Fibroblast of mammary gland (primary cell): ENCODE data around the gene GADD45A.
"Not testable (repeated sequence)": the region's sequence is repeated elsewhere in the genome, so short reads cannot be mapped to it uniquely, and the experiment has no call there.

ENCODE experiments used
- DNase-seq: peaks from one replicate; pipeline ENCODE4 v3.0.0-alpha.2; 2010; ENCODE audit warnings: low read depth
- H3K4me3 ChIP-seq: 2 replicates; pipeline ENCODE4 v1.5.1; 2011; ENCODE audit warnings: low read depth, mild to moderate bottlenecking, low read length, moderate library complexity; ENCODE audit not compliant: control insufficient read depth
- CTCF ChIP-seq: conservative IDR thresholded peaks from 2 replicates; pipeline ENCODE4 v1.5.1; 2011; ENCODE audit warnings: low read depth, low read length, inconsistent platforms; ENCODE audit not compliant: control insufficient read depth, insufficient read depth

Gene GADD45A

GRCh38 chr1:67652800-67653199 is 32.2 kb upstream of the GADD45A start:
- peak; percentile 94 for DNase-seq
- no peak overlapping the region for H3K4me3 ChIP-seq
- TF ChIP-seq CTCF, result no peak

- DNase-seq, result no peak
- no peak for TF ChIP-seq CTCF
- no peak overlapping the region for H3K4me3 ChIP-seq
Measured at GRCh38 chr1:67653304-67653703, 31.7 kb upstream of the GADD45A start.

- TF ChIP-seq CTCF, result no peak
- DNase-seq, result no peak
- no peak overlapping the region for H3K4me3 ChIP-seq
Measured at GRCh38 chr1:67655581-67655980, 29.4 kb upstream of the GADD45A start.

GRCh38 chr1:67657152-67657551 is 27.8 kb upstream of the GADD45A start:
- DNase-seq, result not testable (repeated sequence)

GRCh38 chr1:67659229-67659628 is 25.8 kb upstream of the GADD45A start:
- no peak overlapping the region for H3K4me3 ChIP-seq
- DNase-seq, result no peak
- no peak for TF ChIP-seq CTCF

More at GRCh38 chr1:67657152-67657551, 27.8 kb upstream of the GADD45A start:
- not testable (repeated sequence) for H3K4me3 ChIP-seq

DNA sequence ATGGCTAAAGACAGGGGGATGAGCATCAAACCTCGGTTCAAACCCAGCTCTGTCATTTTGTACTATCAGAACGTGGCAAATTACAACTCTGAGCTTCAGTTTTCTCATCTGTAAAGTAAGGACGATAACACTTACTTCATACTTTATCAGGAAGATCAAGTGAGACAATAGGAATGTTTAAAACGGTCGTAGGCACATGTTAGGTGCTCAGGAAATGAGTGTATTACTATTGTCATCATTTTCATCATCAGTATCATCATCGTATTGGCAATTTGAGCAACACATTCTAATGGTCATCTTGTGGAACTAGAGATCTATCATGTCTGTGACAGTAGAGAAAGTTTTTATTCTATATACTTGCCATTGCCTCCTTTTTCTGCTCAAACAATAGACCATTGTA is 22.1 kb upstream of the GADD45A start:
- H3K4me3 ChIP-seq, result no peak overlapping the region
- no peak for DNase-seq
- TF ChIP-seq CTCF, result no peak

DNA sequence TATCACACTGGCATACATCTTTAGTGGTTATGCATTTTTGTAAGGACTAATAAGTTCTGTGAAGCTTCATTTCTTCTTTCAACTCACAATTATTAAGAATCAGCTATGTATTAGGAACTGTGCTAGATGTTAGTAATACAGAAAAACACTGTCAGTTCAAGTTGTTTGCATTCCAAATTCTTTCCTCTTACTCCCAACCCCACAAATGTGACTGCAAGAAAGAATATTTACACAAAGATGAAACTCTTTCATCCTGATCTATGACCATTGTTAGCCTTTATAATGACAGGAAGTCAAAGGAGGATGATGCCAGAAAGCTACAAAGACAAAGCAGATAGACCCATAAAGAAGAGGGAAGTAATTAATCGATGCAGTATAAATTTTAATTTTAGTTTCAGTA is 21.0 kb upstream of the GADD45A start:
- no peak for TF ChIP-seq CTCF
- DNase-seq, result no peak
- H3K4me3 ChIP-seq, result no peak overlapping the region

DNA sequence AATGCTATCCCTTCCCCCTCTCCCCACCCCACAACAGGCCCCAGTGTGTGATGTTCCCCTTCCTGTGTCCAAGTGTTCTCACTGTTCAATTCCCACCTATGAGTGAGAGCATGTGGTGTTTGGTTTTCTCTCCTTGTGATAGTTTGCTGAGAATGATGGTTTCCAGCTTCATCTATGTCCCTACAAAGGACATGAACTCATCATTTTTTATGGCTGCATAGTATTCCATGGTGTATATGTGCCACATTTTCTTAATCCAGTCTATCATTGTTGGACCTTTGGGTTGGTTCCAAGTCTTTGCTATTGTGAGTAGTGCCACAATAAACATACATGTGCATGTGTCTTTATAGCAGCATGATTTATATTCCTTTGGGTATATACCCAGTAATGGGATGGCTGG is 19.7 kb upstream of the GADD45A start:
- DNase-seq, H3K4me3 ChIP-seq: not testable (repeated sequence)
